GM19468 (cell line): ENCODE results near the gene MYO7B.

ENCODE experiments used
- ATAC-seq: cut with Tn5 transposase; IDR thresholded peaks from one replicate; pipeline ENCODE4 v1.9.1; 2021; ENCODE audit warnings: mild to moderate bottlenecking, moderate library complexity, moderate number of reproducible peaks; ENCODE audit not compliant: unreplicated experiment; ENCODE audit errors: extremely low read depth

Gene MYO7B

GRCh38 chr2:127604986-127605385, 69.5 kb downstream of the MYO7B start:
- no peak for ATAC-seq

- ATAC-seq, result no peak
These were observed 70.3 kb downstream of the MYO7B start for GRCh38 chr2:127605691-127606263.

- ATAC-seq, result no peak
These were observed 71.3 kb downstream of the MYO7B start for GRCh38 chr2:127606625-127607398.

- no peak for ATAC-seq
These were observed 72.0 kb downstream of the MYO7B start for GRCh38 chr2:127607399-127607908.

- ATAC-seq, result no peak
These were observed 72.9 kb downstream of the MYO7B start for GRCh38 chr2:127608061-127609030.

- no peak for ATAC-seq
These were observed 73.7 kb downstream of the MYO7B start for GRCh38 chr2:127609031-127609751.

GRCh38 chr2:127609818-127610217, 74.3 kb downstream of the MYO7B start:
- ATAC-seq, result no peak

- no peak for ATAC-seq
These were observed 75.1 kb downstream of the MYO7B start for GRCh38 chr2:127610561-127610960.

GRCh38 chr2:127611076-127611925, 75.8 kb downstream of the MYO7B start:
- no peak for ATAC-seq

GRCh38 chr2:127612111-127612822, 76.8 kb downstream of the MYO7B start:
- no peak for ATAC-seq

- no peak for ATAC-seq
These were observed 78.8 kb downstream of the MYO7B start for GRCh38 chr2:127614246-127614645.

- ATAC-seq, result no peak
These were observed 79.2 kb downstream of the MYO7B start for GRCh38 chr2:127614731-127615130.

- no peak for ATAC-seq
These were observed 80.2 kb downstream of the MYO7B start for GRCh38 chr2:127615511-127616166.

GRCh38 chr2:127618551-127619202, 83.2 kb downstream of the MYO7B start:
- ATAC-seq, result no peak

GRCh38 chr2:127619203-127619590, 83.7 kb downstream of the MYO7B start:
- ATAC-seq, result no peak

GRCh38 chr2:127619877-127620705, 84.6 kb downstream of the MYO7B start:
- no peak for ATAC-seq

GRCh38 chr2:127620866-127621265, 85.4 kb downstream of the MYO7B start:
- ATAC-seq, result no peak
